GM12878 (cell line): Measurements from ENCODE around the gene PRELID2. TPM values are rescaled to one million over a fixed set of nuclear protein-coding genes. Genes with fewer than 3 reads are reported as not detected.

Experiments used
- ATAC-seq: fragments of 200-7000 bp; cut with Tn5 transposase; 3 replicates; pipeline ENCODE4 v1.9.1; 2020; ENCODE audit warnings: mild to moderate bottlenecking, moderate library complexity
- BruUV-seq: library from RNA; stranded (reverse); fragments of 400-500 nt; replicated peaks from 2 replicates; lab custom pipeline; 2021; lab: Mats Ljungman, UMichigan
- CTCF ChIA-PET: fragments of 300-600 bp; sonication (Branson Sonifier 250); formaldehyde crosslinking; extraction: SDS; loops from one replicate; lab custom pipeline; 2021; ENCODE audit warnings: inconsistent platforms; lab: Yijun Ruan, JAX
- POLR2A ChIA-PET: fragments of 350-600 bp; formaldehyde crosslinking; extraction: SDS; loops from one replicate; lab custom pipeline; 2021; ENCODE audit warnings: inconsistent platforms; lab: Charles Lee
- RAD21 ChIA-PET: fragments of 300-600 bp; sonication (Branson Sonifier 250); formaldehyde crosslinking; loops from one replicate; lab custom pipeline; 2023; ENCODE audit warnings: antibody characterized with exemption; ENCODE audit not compliant: unreplicated experiment; lab: Charles Lee
- SMC1A ChIA-PET: fragments of 300-600 bp; sonication (Branson Sonifier 250); formaldehyde crosslinking; loops from one replicate; lab custom pipeline; 2023; ENCODE audit not compliant: unreplicated experiment, uncharacterized antibody; lab: Charles Lee
- DNase-seq: peaks from one replicate; pipeline ENCODE4 v3.0.0-alpha.2; 2011; ENCODE audit warnings: low read depth, low spot score
- FAIRE-seq: peaks from 3 replicates; lab custom pipeline; 2011; peaks lifted over from hg19 to GRCh38; lab: Jason Lieb, UNC
- H2AFZ ChIP-seq: 2 replicates; pipeline ENCODE4 v1.6.0; 2011; ENCODE audit warnings: low read depth, low read length, control low read depth; ENCODE audit not compliant: control insufficient read depth
- H3K27ac ChIP-seq: 2 replicates; pipeline ENCODE4 v1.5.1; 2011; ENCODE audit warnings: control low read depth; ENCODE audit not compliant: control insufficient read depth, insufficient read depth
- H3K27me3 ChIP-seq, 2 experiments: replicated peaks in 1 of 2; 2 replicates each; pipeline versions ENCODE4 v1.6.0 to v1.6.1; 2011; ENCODE audit warnings: low read length in 1 of 2; ENCODE audit not compliant: control insufficient read depth in 2 of 2, insufficient read depth in 2 of 2
- H3K36me3 ChIP-seq, 2 experiments: 2 replicates each; pipeline ENCODE4 v1.5.1; 2011; ENCODE audit warnings: low read length in 1 of 2; ENCODE audit not compliant: control insufficient read depth in 2 of 2, insufficient read depth in 2 of 2
- H3K4me1 ChIP-seq: 2 replicates; pipeline ENCODE4 v1.6.1; 2011; ENCODE audit warnings: mild to moderate bottlenecking, low read length, moderate library complexity, mixed read lengths; ENCODE audit not compliant: control insufficient read depth, insufficient read depth
- H3K4me2 ChIP-seq: 2 replicates; pipeline ENCODE4 v1.6.0; 2011; ENCODE audit warnings: control low read depth; ENCODE audit not compliant: control insufficient read depth, insufficient read depth
- H3K4me3 ChIP-seq: fragments of 200-600 bp; sonication (generic); 2 replicates; pipeline ENCODE4 v1.5.1; 2016
- H3K79me2 ChIP-seq: 2 replicates; pipeline ENCODE4 v1.6.0; 2011; ENCODE audit warnings: low read length; ENCODE audit not compliant: control insufficient read depth, insufficient read depth
- H3K9ac ChIP-seq: 2 replicates; pipeline ENCODE4 v1.8.0; 2011; ENCODE audit warnings: low read length, control low read depth, mixed read lengths; ENCODE audit not compliant: control insufficient read depth, insufficient read depth
- H3K9me3 ChIP-seq: replicated peaks from 3 replicates; pipeline ENCODE4 v1.5.1; 2011; ENCODE audit warnings: mild to moderate bottlenecking, low read length; ENCODE audit not compliant: control insufficient read depth, insufficient read depth
- H4K20me1 ChIP-seq: 2 replicates; pipeline ENCODE4 v1.6.0; 2011; ENCODE audit not compliant: control insufficient read depth, insufficient read depth
- CEBPZ ChIP-seq: fragments of 150-350 bp; IDR thresholded peaks from 2 replicates; pipeline ENCODE4 v1.6.1; 2016; ENCODE audit warnings: low read depth, low read length
- CREM ChIP-seq: IDR thresholded peaks from 2 replicates; pipeline ENCODE4 v1.6.1; 2014; ENCODE audit warnings: antibody characterized with exemption, low read depth
- EED ChIP-seq: sonication (generic); IDR thresholded peaks from 2 replicates; pipeline ENCODE4 v1.6.1; 2016; ENCODE audit warnings: antibody characterized with exemption, low read depth
- FOXK2 ChIP-seq: fragments of 450-650 bp; IDR thresholded peaks from 2 replicates; pipeline ENCODE4 v1.6.1; 2017; ENCODE audit warnings: mild to moderate bottlenecking, moderate library complexity
- GATAD2B ChIP-seq: fragments of 450-650 bp; conservative IDR thresholded peaks from 2 replicates; pipeline ENCODE4 v1.6.1; 2017; ENCODE audit warnings: low read depth, mild to moderate bottlenecking, moderate library complexity
- KAT2A ChIP-seq: conservative IDR thresholded peaks from 2 replicates; pipeline ENCODE4 v1.6.1; 2011; ENCODE audit warnings: low read depth, low read length; ENCODE audit not compliant: control insufficient read depth
- MEF2B ChIP-seq: fragments of 450-650 bp; IDR thresholded peaks from 2 replicates; pipeline ENCODE4 v1.6.1; 2018; ENCODE audit warnings: mild to moderate bottlenecking, moderate library complexity; ENCODE audit not compliant: partially characterized antibody, poor library complexity, severe bottlenecking
- MTA3 ChIP-seq: IDR thresholded peaks from 2 replicates; pipeline ENCODE4 v1.6.1; 2012; ENCODE audit warnings: low read length, inconsistent platforms, borderline replicate concordance
- PML ChIP-seq: IDR thresholded peaks from 2 replicates; pipeline ENCODE4 v1.6.1; 2012; ENCODE audit warnings: low read length, inconsistent platforms
- SKIL ChIP-seq: fragments of 450-650 bp; IDR thresholded peaks from 2 replicates; pipeline ENCODE4 v1.6.1; 2017; ENCODE audit warnings: mild to moderate bottlenecking, low read depth, inconsistent platforms; ENCODE audit not compliant: poor library complexity, severe bottlenecking
- STAT3 ChIP-seq: IDR thresholded peaks from 2 replicates; pipeline ENCODE4 v1.6.1; 2011; ENCODE audit warnings: low read depth, low read length, improper control_type of control experiment
- YY1 ChIP-seq: IDR thresholded peaks from 2 replicates; pipeline ENCODE4 v1.6.1; 2011; ENCODE audit warnings: low read depth, mild to moderate bottlenecking, low read length
- ZBED1 ChIP-seq: IDR thresholded peaks from 2 replicates; pipeline ENCODE4 v1.6.1; 2016; ENCODE audit warnings: borderline replicate concordance
- ZNF687 ChIP-seq: fragments of 450-650 bp; IDR thresholded peaks from 2 replicates; pipeline ENCODE4 v1.6.1; 2017; ENCODE audit warnings: mild to moderate bottlenecking, moderate library complexity
- WGBS: methylation state at CpG from one replicate; pipeline ENCODE4 v1.1.6; 2016; ENCODE audit warnings: low lambda C conversion rate; ENCODE audit not compliant: insufficient replicate concordance, insufficient coverage; ENCODE audit errors: missing lambda C conversion rate; 5-methylcytosine and 5-hydroxymethylcytosine counted together
- in situ Hi-C: fragments of 300-500 bp; cut with MboI; formaldehyde crosslinking; loops from 9 replicates; pipeline ENCODE4 v1.14.3; 2018; ENCODE audit warnings: mixed read lengths
- intact Hi-C: fragments of 100-400 bp; cut with micrococcal nuclease; formaldehyde crosslinking; loops from one replicate; pipeline ENCODE4 v1.14.2; 2022; ENCODE audit not compliant: unreplicated experiment
- polyA plus RNA-seq, 11 experiments: library from polyadenylated mRNA; depleted of rRNA in 4 of 11; unstranded in 6 of 11; stranded (reverse) in 5 of 11; fragments of >200 nt; fragmentation: Nextera tagmentation in 4 of 11; fragmentation: Illumina TruSeq in 1 of 11; extraction: Ambion mirVana in 4 of 11; extraction: Trizol in 1 of 11; gene quantifications; 1 replicate in 1 of 11; 2 replicates in 10 of 11; pipeline versions ENCODE4 v1.2.1 to v1.2.3, GENCODE V29; 2011 to 2016; ENCODE audit warnings: inconsistent platforms in 2 of 11, missing spikeins in 2 of 11, low read depth in 1 of 11
- total RNA-seq, 4 experiments: library from RNA; depleted of rRNA in 3 of 4; stranded (reverse); fragments of >200 nt in 3 of 4; fragmentation: Illumina TruSeq in 1 of 4; extraction: Trizol in 1 of 4; gene quantifications; 2 replicates each; pipeline versions ENCODE4 v1.2.1 to v1.2.3, GENCODE V29; 2013 to 2021

The PRELID2 gene
- total and polyA plus RNA-seq, 10 of the 15 experiments (the other 5 are each of a cell fraction or from before 2014, with no cell fraction given), result 0.07 to 0.31 (median 0.13) TPM; not detected in 5

- TF ChIP-seq SKIL, result no peak
- TF ChIP-seq, all 136 proteins: peak for 0
Measured at GRCh38 chr5:145772466-145772865, 62.7 kb downstream of the PRELID2 start (continued).

GRCh38 chr5:145768863-145769262 is 66.3 kb downstream of the PRELID2 start:
- Histone ChIP-seq H2AFZ (no peak overlapping the region), H3K36me3 (no peaks in the 10 kb centered on the region), H3K4me3 (no peak overlapping the region), H3K79me2 (no peaks in the 10 kb centered on the region), H3K9me3 (no peaks in the 10 kb centered on the region)
- WGBS, result 40% methylated on average over 3 of the region's 3 CpGs
- intact Hi-C loops, result no loop called here
- no peak for ATAC-seq
- no TSS peak for BruUV-seq
- ChIA-PET RAD21 (no interaction called here), SMC1A (no interaction called here)
- TF ChIP-seq KAT2A, result no peak
- TF ChIP-seq GATAD2B, result no peak
- no peak for TF ChIP-seq MEF2B
- TF ChIP-seq EED, result no peak
- no peak for TF ChIP-seq ZBED1
- TF ChIP-seq YY1, result no peak
- no peak for TF ChIP-seq ZNF687
- TF ChIP-seq CEBPZ, result no peak
- TF ChIP-seq PML, result no peak
- no peak for TF ChIP-seq MTA3
- TF ChIP-seq FOXK2, result no peak
- no peak for TF ChIP-seq CREM
- TF ChIP-seq STAT3, result no peak
- TF ChIP-seq, all 136 proteins: peak for 0
- H3K9ac ChIP-seq, result no peak overlapping the region
- FAIRE-seq (no peak), DNase-seq (no peak)
- no peaks in the 10 kb centered on the region for H3K4me1 ChIP-seq
- in situ Hi-C loops, result no loop called here
- no peak overlapping the region for H3K27ac ChIP-seq
- CTCF ChIA-PET, result no interaction called here
- no peak overlapping the region for H3K4me2 ChIP-seq
- POLR2A ChIA-PET, result no interaction called here
- H4K20me1 ChIP-seq, result no peaks in the 10 kb centered on the region
- no peaks in the 10 kb centered on the region for H3K27me3 ChIP-seq
